NT2/D1 (cell line): ENCODE data around the gene SERPINB6.

Source experiments
- SUZ12 ChIP-seq: IDR thresholded peaks from 2 replicates; pipeline ENCODE4 v1.6.1; 2011; ENCODE audit not compliant: insufficient read length, insufficient read depth; ENCODE audit errors: extremely low read depth
- YY1 ChIP-seq: IDR thresholded peaks from 2 replicates; pipeline ENCODE4 v1.6.1; 2011; ENCODE audit not compliant: insufficient read length, insufficient read depth

DNA sequence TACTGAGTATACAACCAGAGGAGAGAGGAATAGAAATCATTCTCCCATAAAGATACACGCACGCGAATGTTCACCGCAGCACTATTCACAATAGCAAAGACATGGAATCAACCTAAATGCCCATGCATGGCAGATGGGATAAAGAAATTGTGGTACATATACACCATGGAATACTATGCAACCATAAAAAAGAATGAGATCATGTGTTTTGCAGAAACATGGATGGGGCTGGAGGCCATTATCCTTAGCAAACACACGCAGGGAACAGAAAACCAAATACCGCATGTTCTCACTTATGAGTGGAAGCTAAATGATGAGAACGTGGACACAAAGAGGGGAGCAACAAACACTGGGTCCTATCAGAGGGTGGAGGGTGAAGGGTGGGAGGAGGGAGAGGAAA, 3.4 kb downstream of the SERPINB6 start:
- TF ChIP-seq SUZ12, result no peak
- TF ChIP-seq YY1, result no peak
